ENCODE data around the gene CADPS2. TPM values are rescaled to one million over a fixed set of nuclear protein-coding genes. Genes with fewer than 3 reads are reported as not detected.

The CADPS2 gene
- total and polyA plus RNA-seq, 10 of the 15 experiments (the other 5 are each of a cell fraction or from before 2014, with no cell fraction given), result 0.05 to 7.5 (median 0.25) TPM

GRCh38 chr7:122813845-122814244 is 72.4 kb downstream of the CADPS2 start:
- intact Hi-C loops (cut with micrococcal nuclease; ENCODE audit: unreplicated experiment) (no loop called here), in situ Hi-C loops (cut with MboI) (no loop called here)
- CTCF ChIA-PET, result no interaction called here
- Histone ChIP-seq H3K36me3 (ENCODE audit: control insufficient read depth in 2 of 2, insufficient read depth in 2 of 2, low read length in 1 of 2) (no peaks in the 10 kb centered on the region), H3K27ac (ENCODE audit: control insufficient read depth, insufficient read depth) (no peak overlapping the region), H4K20me1 (ENCODE audit: control insufficient read depth, insufficient read depth) (no peaks in the 10 kb centered on the region), H3K4me1 (ENCODE audit: control insufficient read depth, insufficient read depth, low read length) (no peaks in the 10 kb centered on the region), H2AFZ (ENCODE audit: control insufficient read depth, low read depth, low read length) (no peak overlapping the region), H3K4me2 (ENCODE audit: control insufficient read depth, insufficient read depth) (no peak overlapping the region), H3K79me2 (ENCODE audit: control insufficient read depth, insufficient read depth, low read length) (no peaks in the 10 kb centered on the region), H3K27me3 (replicated peaks in 1 of 2; ENCODE audit: control insufficient read depth in 2 of 2, insufficient read depth in 2 of 2, low read length in 1 of 2) (no peaks in the 10 kb centered on the region), H3K9me3 (replicated peaks; ENCODE audit: control insufficient read depth, insufficient read depth, low read length) (no peaks in the 10 kb centered on the region), H3K4me3 (no peak overlapping the region), H3K9ac (ENCODE audit: control insufficient read depth, insufficient read depth, low read length) (no peak overlapping the region)
- SMC1A ChIA-PET (ENCODE audit: uncharacterized antibody, unreplicated experiment), result interaction anchor here (0.7 to 1.2 kb wide), 3 partner anchors 10 to 1384 kb away, joined by 3 to 4 read pairs (median 3); no protein-coding TSS in a partner anchor
- ATAC-seq, result no peak
- no peak for TF ChIP-seq FOS (IDR thresholded peaks at IDR 0.05; ENCODE audit: borderline replicate concordance, extremely low read depth, insufficient read length)
- TF ChIP-seq USF2 (IDR thresholded peaks at IDR 0.05; ENCODE audit: borderline replicate concordance, low read depth, low read length), result no peak
- no peak for TF ChIP-seq BCL3 (IDR thresholded peaks at IDR 0.05; ENCODE audit: borderline replicate concordance, insufficient read depth, low read depth, low read length, poor library complexity, severe bottlenecking)
- no peak for TF ChIP-seq SREBF2 (IDR thresholded peaks at IDR 0.05; ENCODE audit: low read length)
- no peak for TF ChIP-seq SMAD5 (IDR thresholded peaks at IDR 0.05; ENCODE audit: low read depth)
- POLR2A ChIA-PET, result no interaction called here
- BruUV-seq (replicated peaks), result no TSS peak
- RAD21 ChIA-PET (ENCODE audit: unreplicated experiment), result no interaction called here
- FAIRE-seq, result no peak
- DNase-seq (ENCODE audit: low read depth, low spot score), result no peak
- 63% methylated on average over 3 of the region's 3 CpGs for WGBS (ENCODE audit: insufficient coverage, insufficient replicate concordance, low lambda C conversion rate, missing lambda C conversion rate)
